H1 (cell line): ENCODE data around the gene ELP6. TPM values are rescaled to one million over a fixed set of nuclear protein-coding genes. Genes with fewer than 3 reads are reported as not detected.

Experiments used
- CTCF ChIA-PET: fragments of 300-600 bp; sonication (Branson Sonifier 250); formaldehyde crosslinking; loops from one replicate; lab custom pipeline; 2021; ENCODE audit not compliant: partially characterized antibody; lab: Charles Lee
- POLR2A ChIA-PET: fragments of 300-600 bp; sonication (Branson Sonifier 250); formaldehyde crosslinking; loops from one replicate; lab custom pipeline; 2021; ENCODE audit warnings: inconsistent platforms; ENCODE audit not compliant: partially characterized antibody; lab: Charles Lee
- DNase-seq, 2 experiments: peaks; one replicate each; pipeline versions ENCODE4 v3.0.0 to v3.0.0-alpha.2; 2010 to 2022; ENCODE audit warnings: low spot score in 2 of 2, low read depth in 1 of 2, mixed read lengths in 1 of 2
- FAIRE-seq: peaks from 2 replicates; lab custom pipeline; 2011; peaks lifted over from hg19 to GRCh38; lab: Jason Lieb, UNC
- H2AFZ ChIP-seq: 2 replicates; pipeline ENCODE4 v1.8.1; 2012; ENCODE audit warnings: low read length, inconsistent platforms
- H2AK5ac ChIP-seq: 2 replicates; pipeline ENCODE4 v1.6.1; 2013; ENCODE audit warnings: low read depth, low read length
- H2BK120ac ChIP-seq: replicated peaks from 2 replicates; pipeline ENCODE3; 2013; ENCODE audit warnings: low read depth, low read length, inconsistent platforms
- H2BK12ac ChIP-seq: 2 replicates; pipeline ENCODE4 v1.6.1; 2013; ENCODE audit warnings: low read depth, low read length
- H2BK15ac ChIP-seq: 2 replicates; pipeline ENCODE4 v1.6.1; 2013; ENCODE audit warnings: low read length
- H2BK20ac ChIP-seq: 2 replicates; pipeline ENCODE4 v1.6.1; 2013; ENCODE audit warnings: low read length
- H2BK5ac ChIP-seq: 2 replicates; pipeline ENCODE4 v1.6.1; 2013; ENCODE audit warnings: low read depth, low read length
- H3K14ac ChIP-seq: 2 replicates; pipeline ENCODE4 v1.6.1; 2013; ENCODE audit warnings: inconsistent platforms; ENCODE audit not compliant: insufficient read length
- H3K18ac ChIP-seq: 2 replicates; pipeline ENCODE4 v1.6.1; 2013; ENCODE audit warnings: low read length; ENCODE audit errors: extremely low read depth
- H3K23ac ChIP-seq: 2 replicates; pipeline ENCODE4 v1.6.1; 2013; ENCODE audit warnings: inconsistent platforms; ENCODE audit not compliant: insufficient read length
- H3K23me2 ChIP-seq: 2 replicates; pipeline ENCODE4 v1.6.1; 2013; ENCODE audit warnings: low read depth, low read length
- H3K27ac ChIP-seq: 2 replicates; pipeline ENCODE4 v1.6.1; 2011; ENCODE audit warnings: low read depth, low read length, inconsistent platforms
- H3K27me3 ChIP-seq, 4 experiments: replicated peaks in 1 of 4; 1 replicate in 1 of 4; 2 replicates in 3 of 4; pipeline versions ENCODE4 v1.6.1 to v1.8.1; 2011 to 2013; ENCODE audit warnings: low read length in 3 of 4, mild to moderate bottlenecking in 3 of 4, inconsistent platforms in 2 of 4, mixed read lengths in 2 of 4, moderate library complexity in 1 of 4; ENCODE audit not compliant: control insufficient read depth in 3 of 4, insufficient read depth in 3 of 4; ENCODE audit errors: extremely low read depth in 1 of 4
- H3K36me3 ChIP-seq, 4 experiments: 2 replicates each; pipeline versions ENCODE4 v1.6.1 to v1.8.1; 2011 to 2013; ENCODE audit warnings: mild to moderate bottlenecking in 4 of 4, low read length in 3 of 4, moderate library complexity in 2 of 4, control low read depth in 1 of 4, inconsistent platforms in 1 of 4; ENCODE audit not compliant: insufficient read depth in 4 of 4, control insufficient read depth in 2 of 4
- H3K4ac ChIP-seq: replicated peaks from 2 replicates; pipeline ENCODE3; 2013; ENCODE audit warnings: low read length, low read depth, mixed read lengths, inconsistent platforms; ENCODE audit not compliant: insufficient read length
- H3K4me1 ChIP-seq, 4 experiments: replicated peaks in 1 of 4; 1 replicate in 1 of 4; 2 replicates in 3 of 4; pipeline versions ENCODE4 v1.6.1 to v1.8.1; 2011 to 2013; ENCODE audit warnings: low read length in 3 of 4, inconsistent platforms in 2 of 4, mixed read lengths in 1 of 4; ENCODE audit not compliant: insufficient read depth in 4 of 4, control insufficient read depth in 3 of 4
- H3K4me2 ChIP-seq, 2 experiments: 2 replicates each; pipeline versions ENCODE4 v1.6.1 to v1.8.1; 2011 to 2013; ENCODE audit warnings: low read depth in 2 of 2, low read length in 2 of 2, control low read depth in 1 of 2, inconsistent platforms in 1 of 2, mild to moderate bottlenecking in 1 of 2; ENCODE audit not compliant: insufficient read depth in 1 of 2
- H3K4me3 ChIP-seq, 4 experiments: fragments of 200-600, 300-600 bp in 1 of 4; sonication (generic), shearing (Covaris generic), sonication (Bioruptor Twin) in 1 of 4; 2 replicates each; pipeline versions ENCODE4 v1.5.1 to v1.8.1; 2011 to 2016; ENCODE audit warnings: low read length in 4 of 4, low read depth in 3 of 4, control low read depth in 2 of 4, inconsistent platforms in 2 of 4, mild to moderate bottlenecking in 2 of 4, mixed read lengths in 1 of 4, moderate library complexity in 1 of 4; ENCODE audit not compliant: insufficient read depth in 2 of 4; ENCODE audit errors: extremely low read depth in 1 of 4
- H3K56ac ChIP-seq: replicated peaks from 2 replicates; pipeline ENCODE3; 2013; ENCODE audit warnings: low read depth, mild to moderate bottlenecking, mixed read lengths, low read length, inconsistent platforms; ENCODE audit not compliant: insufficient read length
- H3K79me1 ChIP-seq: 2 replicates; pipeline ENCODE4 v1.6.1; 2013; ENCODE audit warnings: low read depth, low read length, control low read depth
- H3K79me2 ChIP-seq, 2 experiments: 2 replicates each; pipeline versions ENCODE4 v1.6.1 to v1.8.1; 2012 to 2013; ENCODE audit warnings: low read length in 2 of 2, mild to moderate bottlenecking in 2 of 2, inconsistent platforms in 1 of 2; ENCODE audit not compliant: insufficient read depth in 2 of 2, control insufficient read depth in 1 of 2
- H3K9ac ChIP-seq, 4 experiments: replicated peaks in 1 of 4; 1 replicate in 1 of 4; 2 replicates in 3 of 4; pipeline versions ENCODE4 v1.6.1 to v1.8.1; 2011 to 2013; ENCODE audit warnings: low read depth in 3 of 4, low read length in 3 of 4, control low read depth in 2 of 4, mild to moderate bottlenecking in 2 of 4, moderate library complexity in 2 of 4, inconsistent platforms in 1 of 4; ENCODE audit errors: extremely low read depth in 1 of 4
- H3K9me3 ChIP-seq, 2 experiments: 2 replicates each; pipeline versions ENCODE4 v1.6.1 to v1.8.1; 2012 to 2013; ENCODE audit warnings: mild to moderate bottlenecking in 2 of 2, moderate library complexity in 2 of 2, control low read depth in 1 of 2, inconsistent platforms in 1 of 2, low read depth in 1 of 2, low read length in 1 of 2, mixed read lengths in 1 of 2; ENCODE audit not compliant: insufficient read depth in 2 of 2
- H4K20me1 ChIP-seq, 2 experiments: replicated peaks in 1 of 2; 2 replicates each; pipeline versions ENCODE3 to v1.8.1; 2011 to 2013; ENCODE audit warnings: inconsistent platforms in 2 of 2, low read length in 2 of 2, mild to moderate bottlenecking in 1 of 2; ENCODE audit not compliant: insufficient read depth in 2 of 2, control insufficient read depth in 1 of 2
- H4K5ac ChIP-seq: 2 replicates; pipeline ENCODE4 v1.6.1; 2013; ENCODE audit warnings: low read length, low read depth, mixed read lengths, inconsistent platforms; ENCODE audit not compliant: insufficient read length
- H4K8ac ChIP-seq: 2 replicates; pipeline ENCODE4 v1.8.0; 2013; ENCODE audit warnings: mild to moderate bottlenecking, moderate library complexity, low read length, inconsistent platforms; ENCODE audit not compliant: insufficient read depth; ENCODE audit errors: extremely low read depth
- H4K91ac ChIP-seq: replicated peaks from 2 replicates; pipeline ENCODE3; 2013; ENCODE audit warnings: low read length, mixed read lengths, inconsistent platforms; ENCODE audit not compliant: insufficient read length
- BCL11A ChIP-seq, 2 experiments: IDR thresholded peaks; one replicate each; pipeline ENCODE4 v1.6.1; 2011; ENCODE audit warnings: low read depth in 2 of 2, low read length in 2 of 2, mild to moderate bottlenecking in 2 of 2
- RNF2 ChIP-seq: fragments of 200-900, 300-1000 bp; sonication (generic); IDR thresholded peaks from 2 replicates; pipeline ENCODE4 v1.7.1; 2016; ENCODE audit warnings: borderline replicate concordance, low read depth, mild to moderate bottlenecking, antibody characterized with exemption, low read length; ENCODE audit not compliant: poor library complexity, severe bottlenecking; ENCODE audit errors: missing control alignments
- SIN3A ChIP-seq, 2 experiments: IDR thresholded peaks in 1 of 2; conservative IDR thresholded peaks in 1 of 2; 2 replicates each; pipeline ENCODE4 v1.6.1; 2011 to 2012; ENCODE audit warnings: low read length in 2 of 2, improper control_type of control experiment in 1 of 2, low read depth in 1 of 2, mild to moderate bottlenecking in 1 of 2
- SUZ12 ChIP-seq: fragments of 200-600 bp; sonication (generic); IDR thresholded peaks from 2 replicates; pipeline ENCODE4 v1.6.1; 2012; ENCODE audit warnings: mild to moderate bottlenecking, inconsistent platforms, low read length, moderate library complexity, mixed read lengths
- ZNF274 ChIP-seq: IDR thresholded peaks from 2 replicates; pipeline ENCODE4 v1.7.0; 2012; ENCODE audit warnings: low read length, borderline replicate concordance; ENCODE audit errors: extremely low read depth
- WGBS, 2 experiments: shearing (Covaris generic) in 1 of 2; methylation state at CpG; one replicate each; pipeline versions ENCODE4 v1.1.6 to v1.1.7; 2013 to 2015; ENCODE audit warnings: low lambda C conversion rate in 2 of 2, mixed read lengths in 2 of 2, inconsistent platforms in 1 of 2, low coverage in 1 of 2, missing lambda C conversion rate in 1 of 2; ENCODE audit not compliant: insufficient replicate concordance in 2 of 2, insufficient coverage in 1 of 2, insufficient read length in 1 of 2; ENCODE audit errors: extremely low coverage in 1 of 2, missing lambda C conversion rate in 1 of 2; 5-methylcytosine and 5-hydroxymethylcytosine counted together
- polyA plus RNA-seq, 7 experiments: library from polyadenylated mRNA; depleted of rRNA in 3 of 7; stranded (reverse) in 5 of 7; unstranded in 2 of 7; fragments of >200 nt in 5 of 7; fragments of 200-250 nt in 2 of 7; gene quantifications; 1 replicate in 5 of 7; 2 replicates in 1 of 7; 4 replicates in 1 of 7; pipeline versions ENCODE4 v1.2.1 to v1.2.3, GENCODE V29; 2011 to 2013; ENCODE audit warnings: missing spikeins in 2 of 7, mixed read lengths in 2 of 7
- total RNA-seq: library from RNA; stranded (reverse); fragmentation: NEBNext Ultra II Directional; extraction: Animal tissue kit (Norgen Biotek cat#: 25700); gene quantifications from 2 replicates; pipeline ENCODE4 v1.2.1, GENCODE V29; 2021

Gene ELP6
- total and polyA plus RNA-seq, 2 of the 8 experiments (the other 6 are each of a cell fraction or from before 2014, with no cell fraction given) = 51.1 to 78.7 TPM

GRCh38 chr3:47540281-47540680 is 26.8 kb upstream of the ELP6 start:
- Histone ChIP-seq H3K23ac (no peak overlapping the region), H3K4me3 (no peak overlapping the region), H3K9ac (no peak overlapping the region), H4K8ac (no peak overlapping the region), H3K4ac (no peak overlapping the region)
- FAIRE-seq = no peak
- POLR2A ChIA-PET = no interaction called here
- TF ChIP-seq BCL11A (IDR thresholded peaks at IDR 0.05; ENCODE audit: low read depth in 2 of 2, low read length in 2 of 2) (no peak), RNF2 (no peak), SUZ12 (no peak), SIN3A (conservative IDR thresholded peaks at IDR 0.05 in 1 of 2, IDR thresholded peaks at IDR 0.05 in 1 of 2; ENCODE audit: low read depth in 1 of 2, low read length in 2 of 2) (no peak), ZNF274 (no peak)
- TF ChIP-seq, all 59 proteins: peak for 0
- Histone ChIP-seq H4K91ac (no peak overlapping the region), H3K27me3 (no peaks in the 10 kb centered on the region; a peak in 1 of 7 replicates), H4K5ac (no peak overlapping the region), H3K9me3 (no peaks in the 10 kb centered on the region), H2BK120ac (no peak overlapping the region), H2AFZ (no peak overlapping the region), H3K79me2 (no peaks in the 10 kb centered on the region), H3K23me2 (no peaks in the 10 kb centered on the region), H2BK5ac (no peak overlapping the region), H2BK20ac (no peak overlapping the region), H2BK12ac (no peak overlapping the region), H3K14ac (no peak overlapping the region), H3K18ac (no peak overlapping the region), H3K4me1 (no peaks in the 10 kb centered on the region; a peak in 1 of 7 replicates), H2BK15ac (no peak overlapping the region), H4K20me1 (no peaks in the 10 kb centered on the region), H3K36me3 (no peaks in the 10 kb centered on the region), H3K27ac (no peak overlapping the region), H2AK5ac (no peak overlapping the region), H3K56ac (no peak overlapping the region), H3K79me1 (no peaks in the 10 kb centered on the region), H3K4me2 (no peak overlapping the region; a peak in 1 of 4 replicates)
- no peak for DNase-seq
- WGBS, 2 experiments = 90% methylated on average over 3 of the region's 4 CpGs; no CpG with 5 or more reads in 1 of the 2 experiments
- CTCF ChIA-PET = interaction anchor here (0.5 to 2.4 kb wide), 8 partner anchors 11 to 119 kb away, joined by 3 to 5 read pairs (median 3); no protein-coding TSS in a partner anchor
